ENCODE results near the gene REV3L. TPM values are rescaled to one million over a fixed set of nuclear protein-coding genes. Genes with fewer than 3 reads are reported as not detected.

REV3L gene
- total and polyA plus RNA-seq, 8 donors = 29.3 to 68.6 (median 57.4) TPM

GRCh38 chr6:111449129-111449528, 33.9 kb downstream of the REV3L start:
- Histone ChIP-seq H3K4me3 (no peak overlapping the region), H3K27ac (no peak overlapping the region), H3K9me3 (no peaks in the 10 kb centered on the region), H3K4me1 (peaks cover 0 to 9% of the 10 kb centered on the region in 2 donors), H3K36me3 (no peaks in the 10 kb centered on the region), H3K27me3 (no peaks in the 10 kb centered on the region)
- TF ChIP-seq, protein P1, sequence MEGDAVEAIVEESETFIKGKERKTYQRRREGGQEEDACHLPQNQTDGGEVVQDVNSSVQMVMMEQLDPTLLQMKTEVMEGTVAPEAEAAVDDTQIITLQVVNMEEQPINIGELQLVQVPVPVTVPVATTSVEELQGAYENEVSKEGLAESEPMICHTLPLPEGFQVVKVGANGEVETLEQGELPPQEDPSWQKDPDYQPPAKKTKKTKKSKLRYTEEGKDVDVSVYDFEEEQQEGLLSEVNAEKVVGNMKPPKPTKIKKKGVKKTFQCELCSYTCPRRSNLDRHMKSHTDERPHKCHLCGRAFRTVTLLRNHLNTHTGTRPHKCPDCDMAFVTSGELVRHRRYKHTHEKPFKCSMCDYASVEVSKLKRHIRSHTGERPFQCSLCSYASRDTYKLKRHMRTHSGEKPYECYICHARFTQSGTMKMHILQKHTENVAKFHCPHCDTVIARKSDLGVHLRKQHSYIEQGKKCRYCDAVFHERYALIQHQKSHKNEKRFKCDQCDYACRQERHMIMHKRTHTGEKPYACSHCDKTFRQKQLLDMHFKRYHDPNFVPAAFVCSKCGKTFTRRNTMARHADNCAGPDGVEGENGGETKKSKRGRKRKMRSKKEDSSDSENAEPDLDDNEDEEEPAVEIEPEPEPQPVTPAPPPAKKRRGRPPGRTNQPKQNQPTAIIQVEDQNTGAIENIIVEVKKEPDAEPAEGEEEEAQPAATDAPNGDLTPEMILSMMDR (IDR thresholded peaks at IDR 0.05) = no peak
- DNase-seq (no peak), ATAC-seq (no peak)
- intact Hi-C loops (cut with DNase I) = no loop called here

DNA sequence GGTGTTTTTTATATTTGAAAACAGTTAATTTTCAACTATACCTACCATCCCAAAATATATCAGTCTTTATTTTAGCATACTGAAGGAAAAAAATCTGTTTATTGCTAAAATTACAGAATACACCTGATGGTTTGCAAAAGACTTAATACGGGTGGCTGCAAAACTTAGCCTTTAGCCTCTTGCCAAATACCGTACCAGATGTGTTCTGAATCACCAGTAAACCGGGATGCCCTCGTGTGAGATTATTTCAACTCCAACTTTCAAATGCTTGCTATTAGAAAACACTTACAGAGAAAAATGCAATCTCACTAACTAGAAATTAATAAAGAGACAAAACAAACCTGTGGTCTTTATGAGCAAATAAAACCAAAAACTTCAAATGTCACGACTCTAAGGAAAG, 36.0 kb downstream of the REV3L start:
- TF ChIP-seq, protein P1 (IDR thresholded peaks at IDR 0.05) = no peak
- Histone ChIP-seq H3K27me3 (no peaks in the 10 kb centered on the region), H3K4me1 (peaks cover 0 to 15% of the 10 kb centered on the region in 2 donors), H3K27ac (no peak overlapping the region), H3K9me3 (no peaks in the 10 kb centered on the region), H3K4me3 (no peak overlapping the region), H3K36me3 (no peaks in the 10 kb centered on the region)
- no peak for ATAC-seq
- no peak for DNase-seq
- intact Hi-C loops (cut with DNase I) = no loop called here

- Histone ChIP-seq H3K36me3 (no peaks in the 10 kb centered on the region), H3K27me3 (no peaks in the 10 kb centered on the region), H3K9me3 (no peaks in the 10 kb centered on the region), H3K4me1 (peaks cover 0 to 22% of the 10 kb centered on the region in 2 donors), H3K4me3 (no peak overlapping the region), H3K27ac (no peak overlapping the region)
- ATAC-seq = no peak
- no peak for DNase-seq
- TF ChIP-seq, protein P1 (IDR thresholded peaks at IDR 0.05) = no peak
- intact Hi-C loops (cut with DNase I) = no loop called here
These were observed 37.2 kb downstream of the REV3L start for GRCh38 chr6:111445861-111446267.

- H3K27ac ChIP-seq = no peak overlapping the region
- intact Hi-C loops (cut with DNase I) = no loop called here
- no peaks in the 10 kb centered on the region for H3K36me3 ChIP-seq
- peaks cover 0 to 22% of the 10 kb centered on the region in 2 donors for H3K4me1 ChIP-seq
- TF ChIP-seq, protein P1 (IDR thresholded peaks at IDR 0.05) = no peak
- H3K9me3 ChIP-seq = no peaks in the 10 kb centered on the region
- H3K27me3 ChIP-seq = no peaks in the 10 kb centered on the region
- no peak overlapping the region for H3K4me3 ChIP-seq
- ATAC-seq = no peak
- DNase-seq = no peak
These were observed 38.2 kb downstream of the REV3L start for GRCh38 chr6:111444794-111445193.

DNA sequence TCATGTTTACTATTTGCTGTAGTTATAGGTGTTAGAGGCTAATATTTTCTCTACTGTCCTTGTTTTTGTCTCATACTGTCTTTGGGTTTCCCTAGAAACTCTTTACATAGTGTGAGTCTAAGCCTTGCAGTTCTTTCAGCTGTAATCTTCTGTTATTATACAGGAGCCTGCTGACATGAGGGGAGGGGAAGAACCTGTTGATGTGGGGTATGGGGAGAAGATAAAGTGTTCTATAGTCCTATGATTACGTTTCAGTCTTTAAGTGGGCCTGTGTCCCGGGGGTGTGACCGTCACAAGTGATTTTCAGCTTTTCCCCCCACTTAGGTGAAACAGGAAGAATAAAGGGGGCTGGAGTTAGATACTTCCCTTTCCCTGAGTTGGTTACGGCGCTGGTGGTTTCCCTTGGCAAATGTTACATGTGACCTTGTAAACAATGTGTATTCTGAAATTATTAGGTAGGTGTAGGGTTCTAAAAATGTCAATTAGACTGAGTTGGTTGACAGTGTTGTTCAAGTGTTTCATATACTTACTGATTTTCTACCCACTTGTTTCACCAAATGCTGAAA, 41.3 kb downstream of the REV3L start:
- ATAC-seq = peak; percentile 56

More for the DNA sequence above, 41.3 kb downstream of the REV3L start:
- H3K27me3 ChIP-seq = no peaks in the 10 kb centered on the region
- no peak overlapping the region for H3K4me3 ChIP-seq
- H3K27ac ChIP-seq = no peak overlapping the region
- H3K36me3 ChIP-seq = no peaks in the 10 kb centered on the region
- DNase-seq = no peak
- peaks cover 0 to 33% of the 10 kb centered on the region in 2 donors for H3K4me1 ChIP-seq
- TF ChIP-seq, protein P1 (IDR thresholded peaks at IDR 0.05) = no peak
- no peaks in the 10 kb centered on the region for H3K9me3 ChIP-seq
- intact Hi-C loops (cut with DNase I) = no loop called here

Measured in left lung (tissue), 10 donors.